ENCODE results near the gene LYST.

DNA sequence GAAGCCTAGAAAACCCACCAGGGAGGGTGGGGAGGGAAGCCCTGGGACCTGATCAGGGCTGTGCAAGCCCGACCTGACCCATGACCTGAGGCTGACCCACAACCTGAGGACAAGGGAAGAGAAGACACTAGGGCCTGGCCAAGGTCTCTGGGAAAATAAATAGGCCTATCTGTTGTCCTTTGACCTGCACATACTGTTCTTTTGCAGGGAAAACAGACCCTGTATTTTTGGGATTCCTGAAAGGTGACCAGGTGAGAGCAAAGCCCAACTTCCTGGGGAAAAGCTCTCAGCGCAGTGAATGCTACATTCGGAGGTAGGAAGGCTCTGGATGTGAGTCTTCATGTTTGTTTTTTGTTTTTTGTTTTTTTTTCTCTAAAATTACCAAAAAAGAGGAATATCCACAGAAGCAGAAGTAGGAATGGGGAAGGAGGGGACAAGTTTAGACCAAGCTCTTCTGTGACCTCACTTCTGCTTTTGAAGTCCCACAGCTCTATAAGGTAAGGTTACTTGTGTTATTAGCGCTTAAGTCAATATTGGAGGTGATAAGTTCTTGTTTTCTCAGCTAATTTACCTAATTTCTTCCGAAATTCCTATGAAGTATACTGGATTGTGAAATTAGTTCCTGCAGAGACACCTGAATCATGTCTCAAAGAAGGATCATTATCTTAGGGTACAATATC is 26.2 kb upstream of the LYST start:
- no peak for TF ChIP-seq POLR2AphosphoS5 (IDR thresholded peaks at IDR 0.05; ENCODE audit: borderline replicate concordance, low read depth, low read length)
- no peak for TF ChIP-seq EZH2 (IDR thresholded peaks at IDR 0.05)
- TF ChIP-seq FOXP2 (optimal IDR thresholded peaks at IDR 0.05; ENCODE audit: control extremely low read depth, extremely low read length, insufficient read depth) = no peak

Measured in SK-N-MC (cell line).